Panc1 (cell line): ENCODE data around the gene RNF111. TPM values are rescaled to one million over a fixed set of nuclear protein-coding genes. Genes with fewer than 3 reads are reported as not detected.

Experiments used
- ATAC-seq: fragments of 200-7000 bp; cut with Tn5 transposase; 2 replicates; pipeline ENCODE4 v1.9.1; 2020; ENCODE audit warnings: mild to moderate bottlenecking, moderate library complexity
- BruUV-seq: library from RNA; stranded (reverse); fragments of 400-500 nt; replicated peaks from 2 replicates; lab custom pipeline; 2021; lab: Mats Ljungman, UMichigan
- CTCF ChIA-PET: fragments of 300-600 bp; sonication (Branson Sonifier 250); formaldehyde crosslinking; loops from one replicate; lab custom pipeline; 2022; ENCODE audit warnings: antibody characterized with exemption; lab: Charles Lee
- POLR2A ChIA-PET: fragments of 300-600 bp; sonication (Branson Sonifier 250); formaldehyde crosslinking; loops from one replicate; lab custom pipeline; 2022; ENCODE audit warnings: antibody characterized with exemption; lab: Charles Lee
- DNase-seq: peaks from one replicate; pipeline ENCODE4 v3.0.0-alpha.2; 2010; ENCODE audit warnings: low read depth, low spot score
- H3K27ac ChIP-seq: 2 replicates; pipeline ENCODE4 v1.5.1; 2011; ENCODE audit warnings: mild to moderate bottlenecking, low read length, inconsistent platforms
- H3K27me3 ChIP-seq: fragments of 200-500 bp; sonication (Bioruptor generic); 2 replicates; pipeline ENCODE4 v1.6.0; 2014; ENCODE audit warnings: low read length, inconsistent platforms; ENCODE audit not compliant: control insufficient read depth, insufficient read depth
- H3K36me3 ChIP-seq: fragments of 200-500 bp; sonication (Bioruptor generic); 2 replicates; pipeline ENCODE4 v1.5.1; 2014; ENCODE audit warnings: inconsistent platforms, mild to moderate bottlenecking, low read length, moderate library complexity; ENCODE audit not compliant: control insufficient read depth, insufficient read depth
- H3K4me1 ChIP-seq: 2 replicates; pipeline ENCODE4 v1.5.1; 2011; ENCODE audit warnings: inconsistent platforms, mild to moderate bottlenecking, low read length, moderate library complexity; ENCODE audit not compliant: control insufficient read depth, insufficient read depth
- H3K4me3 ChIP-seq, 2 experiments: 2 replicates each; pipeline ENCODE4 v1.5.1; 2011 to 2012; ENCODE audit warnings: low read depth in 2 of 2, low read length in 2 of 2, mild to moderate bottlenecking in 2 of 2, inconsistent platforms in 1 of 2, moderate library complexity in 1 of 2
- H3K9me3 ChIP-seq: fragments of 200-500 bp; sonication (Bioruptor generic); 2 replicates; pipeline ENCODE4 v1.5.1; 2014; ENCODE audit warnings: low read depth, mild to moderate bottlenecking, inconsistent platforms, low read length, moderate library complexity; ENCODE audit not compliant: control insufficient read depth, insufficient read depth
- POLR2AphosphoS5 ChIP-seq: IDR thresholded peaks from 2 replicates; pipeline ENCODE4 v1.6.1; 2012; ENCODE audit warnings: mild to moderate bottlenecking, low read depth, low read length, moderate library complexity
- SIN3A ChIP-seq: IDR thresholded peaks from 2 replicates; pipeline ENCODE4 v1.6.1; 2012; ENCODE audit warnings: low read depth, mild to moderate bottlenecking, low read length, moderate library complexity, borderline replicate concordance; ENCODE audit not compliant: insufficient read depth
- TCF7L2 ChIP-seq: IDR thresholded peaks from 2 replicates; pipeline ENCODE4 v1.6.1; 2011; ENCODE audit warnings: mild to moderate bottlenecking, low read depth, low read length, inconsistent platforms
- in situ Hi-C: cut with HindIII; loops from 2 replicates; pipeline ENCODE4 v1.10.0; 2016; ENCODE audit warnings: low sequenced_read_pairs, low pct_unique_long_range_greater_than_20kb
- intact Hi-C: fragments of 100-400 bp; cut with micrococcal nuclease; formaldehyde crosslinking; loops from one replicate; pipeline ENCODE4 v1.10.0; 2022; ENCODE audit not compliant: unreplicated experiment
- total RNA-seq: library from RNA; stranded (reverse); gene quantifications from one replicate; pipeline ENCODE4 v1.2.1, GENCODE V29; 2021; ENCODE audit not compliant: unreplicated experiment
- TF ChIP-seq, protein P1 (sequence below): fragments of 450-650 bp; IDR thresholded peaks from 2 replicates; pipeline ENCODE4 v1.5.1; 2017; ENCODE audit warnings: mild to moderate bottlenecking
- TF ChIP-seq, protein P2 (sequence below), 2 experiments: IDR thresholded peaks; 2 replicates each; pipeline ENCODE4 v1.6.1; 2011 to 2012; ENCODE audit warnings: low read depth in 2 of 2, control low read depth in 1 of 2, low read length in 1 of 2, mild to moderate bottlenecking in 1 of 2, moderate library complexity in 1 of 2; ENCODE audit not compliant: insufficient read depth in 1 of 2

RNF111 gene
- total RNA-seq, 1 experiment from 2014 or later = 37.2 TPM

DNA sequence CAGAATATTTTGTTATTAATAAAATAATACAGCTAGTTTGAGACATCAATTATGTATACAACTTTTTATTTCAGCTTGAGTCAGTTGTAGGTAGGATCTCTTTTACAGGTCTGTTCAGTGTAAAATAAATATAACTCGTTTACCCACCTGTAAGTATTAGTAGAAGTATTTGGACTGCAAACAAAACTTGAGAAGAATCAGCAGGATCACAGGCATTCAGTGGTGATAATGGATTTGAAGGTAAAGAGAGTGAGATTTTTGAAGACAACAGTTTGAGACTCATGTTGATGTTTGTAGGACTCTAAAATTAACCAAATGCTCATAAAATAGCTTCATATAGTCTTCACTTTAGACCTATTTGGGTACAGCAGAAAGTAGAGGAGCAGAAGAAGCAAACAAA is 82.0 kb downstream of the RNF111 start:
- Histone ChIP-seq H3K9me3 (no peaks in the 10 kb centered on the region), H3K36me3 (peaks cover 7% of the 10 kb centered on the region; the same call in 1 of the 2 replicates), H3K4me1 (no peaks in the 10 kb centered on the region), H3K27ac (no peak overlapping the region), H3K27me3 (no peaks in the 10 kb centered on the region), H3K4me3 (no peak overlapping the region)
- POLR2A ChIA-PET = no interaction called here
- no peak for ATAC-seq
- intact Hi-C loops (no loop called here), in situ Hi-C loops (no loop called here)
- DNase-seq = no peak
- TF ChIP-seq SIN3A (no peak), TCF7L2 (no peak), POLR2AphosphoS5 (no peak)
- TF ChIP-seq, protein P1, sequence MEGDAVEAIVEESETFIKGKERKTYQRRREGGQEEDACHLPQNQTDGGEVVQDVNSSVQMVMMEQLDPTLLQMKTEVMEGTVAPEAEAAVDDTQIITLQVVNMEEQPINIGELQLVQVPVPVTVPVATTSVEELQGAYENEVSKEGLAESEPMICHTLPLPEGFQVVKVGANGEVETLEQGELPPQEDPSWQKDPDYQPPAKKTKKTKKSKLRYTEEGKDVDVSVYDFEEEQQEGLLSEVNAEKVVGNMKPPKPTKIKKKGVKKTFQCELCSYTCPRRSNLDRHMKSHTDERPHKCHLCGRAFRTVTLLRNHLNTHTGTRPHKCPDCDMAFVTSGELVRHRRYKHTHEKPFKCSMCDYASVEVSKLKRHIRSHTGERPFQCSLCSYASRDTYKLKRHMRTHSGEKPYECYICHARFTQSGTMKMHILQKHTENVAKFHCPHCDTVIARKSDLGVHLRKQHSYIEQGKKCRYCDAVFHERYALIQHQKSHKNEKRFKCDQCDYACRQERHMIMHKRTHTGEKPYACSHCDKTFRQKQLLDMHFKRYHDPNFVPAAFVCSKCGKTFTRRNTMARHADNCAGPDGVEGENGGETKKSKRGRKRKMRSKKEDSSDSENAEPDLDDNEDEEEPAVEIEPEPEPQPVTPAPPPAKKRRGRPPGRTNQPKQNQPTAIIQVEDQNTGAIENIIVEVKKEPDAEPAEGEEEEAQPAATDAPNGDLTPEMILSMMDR = no peak
- TF ChIP-seq, protein P2, sequence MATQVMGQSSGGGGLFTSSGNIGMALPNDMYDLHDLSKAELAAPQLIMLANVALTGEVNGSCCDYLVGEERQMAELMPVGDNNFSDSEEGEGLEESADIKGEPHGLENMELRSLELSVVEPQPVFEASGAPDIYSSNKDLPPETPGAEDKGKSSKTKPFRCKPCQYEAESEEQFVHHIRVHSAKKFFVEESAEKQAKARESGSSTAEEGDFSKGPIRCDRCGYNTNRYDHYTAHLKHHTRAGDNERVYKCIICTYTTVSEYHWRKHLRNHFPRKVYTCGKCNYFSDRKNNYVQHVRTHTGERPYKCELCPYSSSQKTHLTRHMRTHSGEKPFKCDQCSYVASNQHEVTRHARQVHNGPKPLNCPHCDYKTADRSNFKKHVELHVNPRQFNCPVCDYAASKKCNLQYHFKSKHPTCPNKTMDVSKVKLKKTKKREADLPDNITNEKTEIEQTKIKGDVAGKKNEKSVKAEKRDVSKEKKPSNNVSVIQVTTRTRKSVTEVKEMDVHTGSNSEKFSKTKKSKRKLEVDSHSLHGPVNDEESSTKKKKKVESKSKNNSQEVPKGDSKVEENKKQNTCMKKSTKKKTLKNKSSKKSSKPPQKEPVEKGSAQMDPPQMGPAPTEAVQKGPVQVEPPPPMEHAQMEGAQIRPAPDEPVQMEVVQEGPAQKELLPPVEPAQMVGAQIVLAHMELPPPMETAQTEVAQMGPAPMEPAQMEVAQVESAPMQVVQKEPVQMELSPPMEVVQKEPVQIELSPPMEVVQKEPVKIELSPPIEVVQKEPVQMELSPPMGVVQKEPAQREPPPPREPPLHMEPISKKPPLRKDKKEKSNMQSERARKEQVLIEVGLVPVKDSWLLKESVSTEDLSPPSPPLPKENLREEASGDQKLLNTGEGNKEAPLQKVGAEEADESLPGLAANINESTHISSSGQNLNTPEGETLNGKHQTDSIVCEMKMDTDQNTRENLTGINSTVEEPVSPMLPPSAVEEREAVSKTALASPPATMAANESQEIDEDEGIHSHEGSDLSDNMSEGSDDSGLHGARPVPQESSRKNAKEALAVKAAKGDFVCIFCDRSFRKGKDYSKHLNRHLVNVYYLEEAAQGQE (IDR thresholded peaks at IDR 0.05; ENCODE audit: insufficient read depth in 1 of 2, low read depth in 2 of 2, low read length in 1 of 2) = no peak
- no TSS peak for BruUV-seq
- CTCF ChIA-PET = no interaction called here

DNA sequence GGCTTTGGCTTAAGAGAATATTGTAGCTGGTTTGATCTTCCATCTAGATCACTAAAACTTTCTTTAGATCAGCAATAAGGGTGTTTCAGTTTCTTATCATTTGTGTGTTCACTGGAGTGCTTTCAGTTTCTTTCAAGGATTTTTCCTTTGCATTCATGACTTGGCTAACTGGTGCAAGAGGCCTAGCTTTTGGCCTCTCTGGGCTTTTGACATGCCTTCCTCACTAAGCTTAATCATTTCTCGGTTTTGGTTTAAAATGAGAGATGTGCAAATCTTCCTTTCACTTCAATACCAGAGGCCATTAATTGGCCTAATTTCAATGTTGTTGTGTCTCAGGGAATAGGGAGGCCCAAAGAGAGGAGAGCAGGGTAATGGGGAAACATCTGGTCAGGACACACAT is 87.1 kb downstream of the RNF111 start:
- ChIA-PET CTCF (no interaction called here), POLR2A (no interaction called here)
- ATAC-seq = no peak
- Histone ChIP-seq H3K4me3 (no peak overlapping the region), H3K4me1 (no peaks in the 10 kb centered on the region), H3K36me3 (peaks cover 24% of the 10 kb centered on the region; the same call in 1 of the 2 replicates), H3K27me3 (no peaks in the 10 kb centered on the region), H3K9me3 (no peaks in the 10 kb centered on the region), H3K27ac (no peak overlapping the region)
- DNase-seq = no peak
- TF ChIP-seq POLR2AphosphoS5 = no peak
- TF ChIP-seq, protein P1 = no peak
- no peak for TF ChIP-seq TCF7L2
- in situ Hi-C loops (no loop called here), intact Hi-C loops (no loop called here)
- no TSS peak for BruUV-seq
